ENCODE data around the gene CCDC137.

The CCDC137 gene

DNA sequence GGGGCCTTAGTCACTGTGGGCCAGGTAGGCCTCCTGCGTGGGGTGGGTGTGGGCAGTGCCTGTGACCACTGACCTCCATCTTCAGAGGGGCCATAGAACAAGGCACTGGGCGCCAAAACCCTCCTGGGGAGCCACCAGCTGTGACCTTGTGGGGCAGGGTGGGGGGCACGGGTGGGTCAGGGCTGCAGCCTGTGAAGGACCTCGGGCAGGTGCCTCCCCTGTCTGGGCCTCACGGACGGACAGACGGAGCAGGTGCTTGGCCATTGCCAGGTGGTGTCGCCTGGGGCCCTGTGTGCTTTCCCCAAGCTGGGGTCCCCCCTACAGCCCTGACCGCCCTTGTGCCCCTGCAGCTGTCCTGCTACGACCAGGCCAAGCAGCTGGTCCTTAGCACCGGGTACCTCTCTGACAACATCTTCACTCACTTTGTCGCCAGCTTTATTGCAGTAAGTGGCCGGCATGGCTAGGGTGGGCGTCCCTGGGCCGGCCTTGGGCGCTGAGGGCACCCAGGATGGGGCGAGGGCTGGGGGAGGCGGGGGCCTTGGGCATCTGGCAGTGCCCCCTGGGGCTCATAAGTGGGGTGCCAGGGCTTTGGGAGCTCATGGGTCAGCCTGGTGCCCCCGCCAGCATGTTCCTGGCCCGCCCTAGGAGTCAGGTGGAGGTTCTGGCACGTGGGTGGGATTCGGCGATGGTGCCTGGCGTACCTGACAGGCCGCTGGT lies 50.7 kb downstream of the CCDC137 start:
- DNase-seq: no peak

DNA sequence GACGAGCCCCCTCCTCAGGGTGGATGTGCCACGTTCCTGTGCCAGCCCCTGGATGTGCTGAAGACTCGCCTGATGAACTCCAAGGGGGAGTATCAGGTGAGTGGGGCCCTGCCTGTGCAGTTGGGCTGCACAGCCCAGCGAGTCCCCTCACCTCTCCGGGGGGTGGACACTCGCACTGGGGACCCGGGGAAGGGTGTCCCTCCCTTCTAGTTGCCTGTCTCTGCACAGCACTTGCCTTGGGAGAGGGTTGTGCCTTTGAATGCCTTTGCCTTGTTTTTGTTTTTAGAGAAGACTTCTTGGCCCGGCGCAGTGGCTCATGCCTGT lies 51.2 kb downstream of the CCDC137 start:
- no peak for DNase-seq

DNA sequence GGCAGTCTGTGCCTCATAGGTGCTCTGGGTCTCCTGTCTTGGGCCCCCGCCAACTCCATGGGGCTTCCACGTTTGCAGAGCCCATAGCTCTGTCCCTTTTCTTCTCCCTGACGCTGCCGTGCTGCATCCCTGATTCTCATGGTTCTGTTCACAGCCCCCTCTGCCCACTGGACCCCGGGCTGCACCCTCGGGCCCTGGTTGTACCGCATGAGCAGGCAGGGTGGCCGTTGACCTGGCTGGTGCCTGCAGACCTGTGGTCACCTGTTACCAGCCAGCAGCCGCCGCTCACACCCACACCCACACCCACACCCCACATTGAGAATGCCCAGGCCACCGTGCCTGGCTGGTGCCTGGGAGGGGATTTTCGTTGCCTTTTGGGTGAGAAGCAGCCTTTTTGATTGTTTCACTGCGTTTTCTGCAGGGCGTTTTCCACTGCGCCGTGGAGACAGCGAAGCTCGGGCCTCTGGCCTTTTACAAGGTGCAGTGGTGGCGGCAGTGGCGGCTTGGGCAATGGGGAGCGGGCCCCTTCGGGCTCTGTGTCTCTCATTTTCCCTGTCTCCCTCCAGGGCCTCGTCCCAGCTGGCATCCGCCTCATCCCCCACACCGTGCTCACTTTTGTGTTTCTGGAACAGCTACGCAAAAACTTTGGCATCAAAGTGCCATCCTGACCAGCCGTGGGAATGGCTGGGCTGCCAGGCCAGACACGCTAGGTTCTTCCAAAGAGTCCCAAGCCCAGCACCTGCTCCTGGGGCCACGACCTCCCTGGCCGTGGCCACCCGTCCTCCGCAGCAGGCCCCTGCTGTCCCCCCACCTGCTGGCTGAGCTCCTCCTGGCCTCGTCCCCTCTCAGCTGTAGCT lies 53.1 kb downstream of the CCDC137 start:
- no peak for DNase-seq

DNA sequence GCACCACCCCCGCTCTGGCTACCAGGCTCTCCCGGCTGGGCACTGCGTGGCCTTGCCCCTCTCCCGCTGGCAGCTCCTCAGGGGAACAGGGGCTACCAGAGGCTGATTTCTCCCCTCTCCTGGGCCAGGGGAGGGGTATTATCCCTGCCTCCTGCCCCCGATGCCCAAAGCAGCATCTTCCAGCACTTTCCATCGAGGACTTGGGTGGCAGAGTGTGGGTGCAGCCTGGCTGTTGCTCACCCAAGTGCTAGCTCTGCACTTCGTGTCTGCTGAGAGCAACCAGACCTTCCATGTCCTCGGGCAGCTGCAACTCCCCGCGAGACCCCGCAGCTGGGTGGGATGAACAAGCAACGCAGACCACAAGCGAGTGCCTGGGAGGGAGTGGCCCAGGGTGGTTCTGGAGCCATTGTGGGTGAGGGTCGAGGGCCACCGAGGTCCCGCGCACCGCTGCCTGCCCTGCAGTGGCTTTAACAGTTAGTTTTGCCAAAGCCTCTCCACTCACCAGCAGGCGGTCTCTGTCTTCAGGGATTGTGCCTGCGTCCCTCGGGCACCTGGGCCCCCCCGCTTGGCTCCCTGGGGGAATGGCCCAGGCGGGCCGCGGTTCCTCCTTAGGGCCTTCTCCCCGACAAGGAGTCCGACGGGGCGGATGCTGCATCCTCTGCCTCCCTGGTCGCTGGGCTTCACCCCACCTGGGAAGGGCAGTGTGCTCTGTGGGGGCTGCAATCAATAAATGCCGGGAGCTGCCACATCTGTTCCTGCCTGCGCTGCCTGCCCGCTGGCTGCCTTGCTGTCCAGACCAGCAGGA lies 53.9 kb downstream of the CCDC137 start:
- no peak for DNase-seq

DNA sequence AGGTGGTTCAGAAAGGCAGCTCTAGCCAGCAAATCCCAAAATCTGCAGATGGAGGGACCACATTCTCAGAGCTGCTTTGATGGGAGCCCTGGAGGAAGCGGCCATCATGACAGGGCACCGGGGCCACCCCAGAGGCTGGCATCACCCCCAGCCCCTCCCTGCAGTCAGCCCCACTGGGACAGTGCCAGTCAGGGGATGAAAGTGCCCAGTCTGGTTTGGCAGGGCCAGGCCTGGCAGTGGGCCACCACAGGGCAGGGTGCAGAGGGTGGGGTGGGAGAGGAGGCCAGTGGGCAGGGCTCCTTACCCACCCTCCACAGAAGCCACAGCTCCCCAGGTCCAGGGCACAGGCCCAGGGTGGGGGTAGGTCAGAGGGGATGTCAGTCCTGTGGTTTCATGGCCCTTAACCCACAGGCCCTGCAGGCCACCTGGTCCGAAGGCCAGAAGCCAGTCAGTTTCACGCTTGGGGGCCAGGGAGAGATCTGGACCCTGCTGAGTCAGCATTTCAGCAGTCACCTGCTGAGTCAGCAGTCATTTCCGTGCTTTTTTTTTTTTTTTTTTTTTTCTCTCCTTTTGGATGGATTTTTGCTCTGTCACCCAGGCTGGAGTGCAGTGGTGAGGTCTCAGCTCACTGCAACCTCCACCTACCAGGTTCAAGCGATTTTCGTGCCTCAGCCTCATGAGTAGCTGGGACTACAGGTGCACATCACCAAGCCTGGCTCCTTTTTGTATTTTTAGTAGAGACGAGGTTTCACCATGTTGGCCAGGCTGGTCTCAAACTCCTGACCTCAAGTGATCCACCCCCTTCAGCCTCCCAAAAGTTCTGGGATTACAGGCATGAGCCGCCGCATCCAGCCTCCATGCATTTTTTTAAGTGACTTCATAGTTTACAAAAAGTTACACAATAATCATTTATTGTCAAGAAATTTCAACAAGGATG lies 55.9 kb downstream of the CCDC137 start:
- DNase-seq: no peak
